Ishikawa (cell line): Measurements from ENCODE around the gene RAP2A.

Experiments used
- CEBPB ChIP-seq: IDR thresholded peaks from 2 replicates; pipeline ENCODE4 v1.6.1; 2012
- CREB1 ChIP-seq: IDR thresholded peaks from 2 replicates; pipeline ENCODE4 v1.6.1; 2012; ENCODE audit warnings: low read depth
- EGR1 ChIP-seq: IDR thresholded peaks from 2 replicates; pipeline ENCODE4 v1.6.1; 2012
- EP300 ChIP-seq: IDR thresholded peaks from 2 replicates; pipeline ENCODE4 v1.6.1; 2012; ENCODE audit warnings: borderline replicate concordance
- FOXM1 ChIP-seq: IDR thresholded peaks from 2 replicates; pipeline ENCODE4 v1.6.1; 2012; ENCODE audit warnings: low read depth, borderline replicate concordance
- NFIC ChIP-seq: IDR thresholded peaks from 2 replicates; pipeline ENCODE4 v1.6.1; 2012
- RAD21 ChIP-seq: IDR thresholded peaks from 2 replicates; pipeline ENCODE4 v1.6.1; 2012; ENCODE audit warnings: low read depth
- TAF1 ChIP-seq: IDR thresholded peaks from 2 replicates; pipeline ENCODE4 v1.6.1; 2012; ENCODE audit warnings: low read depth, mild to moderate bottlenecking
- TEAD4 ChIP-seq: IDR thresholded peaks from 2 replicates; pipeline ENCODE4 v1.6.1; 2012
- YY1 ChIP-seq: IDR thresholded peaks from 2 replicates; pipeline ENCODE4 v1.6.1; 2012; ENCODE audit warnings: low read depth
- ZBTB7A ChIP-seq: IDR thresholded peaks from 2 replicates; pipeline ENCODE4 v1.6.1; 2012; ENCODE audit warnings: low read depth
- TF ChIP-seq, protein P1 (sequence below): IDR thresholded peaks from 2 replicates; pipeline ENCODE4 v1.6.1; 2012

DNA sequence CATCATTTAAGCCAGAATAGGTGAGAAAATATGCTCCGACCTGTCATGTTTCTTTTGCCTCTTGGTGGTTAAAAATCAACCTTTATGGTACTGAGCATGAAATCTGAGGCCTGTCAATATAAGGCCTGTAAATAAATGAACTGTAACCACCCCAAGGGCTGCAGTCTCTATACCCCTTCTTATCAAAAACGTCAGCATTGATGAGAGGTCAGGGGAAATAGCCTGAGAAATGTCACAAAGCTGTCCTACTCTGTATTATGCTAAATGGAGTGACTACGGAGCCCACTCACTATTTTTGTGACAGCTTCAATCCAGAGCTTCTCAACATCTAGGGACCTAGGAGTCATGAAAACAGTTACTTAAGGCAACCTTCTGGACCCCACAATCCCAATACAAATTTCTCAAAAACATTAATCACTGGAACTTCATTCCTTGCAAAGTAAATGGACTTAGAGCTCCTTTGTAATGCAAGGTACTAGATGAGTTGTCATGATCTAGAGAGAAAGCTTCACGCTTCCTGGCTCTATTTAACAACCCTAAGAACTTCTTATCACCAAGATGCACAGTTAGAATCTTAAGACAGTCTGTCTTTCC lies 2.7 kb upstream of the RAP2A start:
- no peak for TF ChIP-seq TAF1
- TF ChIP-seq, protein P1, sequence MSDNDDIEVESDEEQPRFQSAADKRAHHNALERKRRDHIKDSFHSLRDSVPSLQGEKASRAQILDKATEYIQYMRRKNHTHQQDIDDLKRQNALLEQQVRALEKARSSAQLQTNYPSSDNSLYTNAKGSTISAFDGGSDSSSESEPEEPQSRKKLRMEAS, result no peak
- no peak for TF ChIP-seq RAD21
- TF ChIP-seq EP300, result no peak
- TF ChIP-seq EGR1, result no peak
- no peak for TF ChIP-seq TEAD4
- TF ChIP-seq CREB1, result no peak
- TF ChIP-seq YY1, result no peak
- no peak for TF ChIP-seq FOXM1
- TF ChIP-seq ZBTB7A, result no peak
- TF ChIP-seq NFIC, result no peak
- no peak for TF ChIP-seq CEBPB
